ENCODE measurements around the gene TMOD4.

GRCh38 chr1:151146072-151146411 lies 29.7 kb downstream of the TMOD4 start:
- no peak for TF ChIP-seq CTCF (IDR thresholded peaks at IDR 0.05; ENCODE audit: insufficient read depth, low read length, poor library complexity, severe bottlenecking)
- TF ChIP-seq EZH2phosphoT487 (conservative IDR thresholded peaks at IDR 0.05; ENCODE audit: low read length): no peak
